Tibial artery (tissue), 4 donors: ENCODE data around the gene TAS2R41.
"Not testable (repeated sequence)": the region's sequence is repeated elsewhere in the genome, so short reads cannot be mapped to it uniquely, and the experiment has no call there.

Experiments
- DNase-seq, 2 donors: peaks; one replicate each; pipeline ENCODE4 v3.0.0-alpha.2; 2019
- H3K27ac ChIP-seq, 2 donors: fragments of 200-600 bp; sonication (generic) in 1 of 2; 1 replicate in 1 of 2; 2 replicates in 1 of 2; pipeline ENCODE4 v1.5.1; 2018 to 2019; ENCODE audit warnings: mild to moderate bottlenecking in 1 of 2
- H3K27me3 ChIP-seq, 2 donors: fragments of 200-600 bp; sonication (generic) in 1 of 2; one replicate each; pipeline versions ENCODE4 v1.5.1 to v1.6.0; 2016 to 2019
- H3K36me3 ChIP-seq, 3 donors: fragments of 200-600 bp; sonication (generic) in 2 of 3; one replicate each; pipeline ENCODE4 v1.5.1; 2016 to 2019; ENCODE audit warnings: mild to moderate bottlenecking in 2 of 3
- H3K4me1 ChIP-seq, 4 donors: fragments of 200-600 bp; sonication (generic) in 2 of 4; 1 replicate in 3 of 4; 2 replicates in 1 of 4; pipeline ENCODE4 v1.5.1; 2016 to 2019
- H3K4me3 ChIP-seq, 2 donors: fragments of 200-600 bp; sonication (generic) in 1 of 2; 1 replicate in 1 of 2; 2 replicates in 1 of 2; pipeline ENCODE4 v1.5.1; 2018 to 2019; ENCODE audit warnings: mild to moderate bottlenecking in 2 of 2
- H3K9me3 ChIP-seq, 3 donors: fragments of 200-600 bp; sonication (generic) in 1 of 3; one replicate each; pipeline ENCODE4 v1.5.1; 2016 to 2019
- intact Hi-C: fragments of 100-400 bp; cut with DNase I; formaldehyde crosslinking; loops from one replicate; pipeline ENCODE4 v1.15.0; 2023; ENCODE audit warnings: low total_unique reads
- TF ChIP-seq, protein P1 (sequence below), 2 experiments: fragments of 200-600 bp in 1 of 2; fragments of 450-650 bp in 1 of 2; IDR thresholded peaks; one replicate each; pipeline ENCODE4 v1.5.1; 2017 to 2019; ENCODE audit warnings: antibody characterized with exemption in 2 of 2, mild to moderate bottlenecking in 1 of 2, moderate library complexity in 1 of 2

The TAS2R41 gene

DNA sequence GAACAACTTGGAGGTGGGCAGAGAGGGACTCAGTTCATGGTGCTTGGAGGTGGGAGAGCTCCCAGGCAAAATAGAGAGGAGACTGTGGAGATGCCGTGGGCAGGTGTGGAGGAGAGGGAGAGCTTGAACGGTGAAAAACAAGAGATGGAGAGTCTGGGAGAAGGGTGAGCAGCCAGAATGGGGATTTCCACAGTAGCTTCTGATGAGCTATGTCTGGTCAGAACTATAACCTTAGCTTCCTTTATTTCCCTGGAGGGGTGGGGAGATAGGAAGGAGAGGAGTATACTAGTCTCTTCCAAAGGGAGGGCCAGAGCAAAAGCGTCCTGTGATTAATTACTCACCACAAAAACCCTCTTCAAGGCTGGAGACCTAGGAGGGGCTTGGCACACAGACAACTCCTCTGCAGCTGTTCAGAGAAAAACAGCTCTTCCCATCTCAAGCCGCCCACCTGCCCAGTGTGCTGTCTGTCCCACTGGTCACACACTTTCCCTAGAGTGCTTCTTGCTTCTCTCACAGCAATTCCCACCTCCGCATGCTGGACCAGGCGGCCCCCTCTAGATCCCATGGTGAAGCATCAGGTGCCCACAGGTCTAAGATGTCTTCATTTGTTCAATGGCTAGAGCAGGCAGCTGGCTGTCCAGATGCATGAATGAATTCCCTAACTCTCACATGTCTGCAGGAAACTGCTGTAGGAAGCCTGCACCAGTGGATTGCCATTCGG, 41.9 kb downstream of the TAS2R41 start:
- no peak for DNase-seq
- no peak overlapping the region for H3K27ac ChIP-seq

DNA sequence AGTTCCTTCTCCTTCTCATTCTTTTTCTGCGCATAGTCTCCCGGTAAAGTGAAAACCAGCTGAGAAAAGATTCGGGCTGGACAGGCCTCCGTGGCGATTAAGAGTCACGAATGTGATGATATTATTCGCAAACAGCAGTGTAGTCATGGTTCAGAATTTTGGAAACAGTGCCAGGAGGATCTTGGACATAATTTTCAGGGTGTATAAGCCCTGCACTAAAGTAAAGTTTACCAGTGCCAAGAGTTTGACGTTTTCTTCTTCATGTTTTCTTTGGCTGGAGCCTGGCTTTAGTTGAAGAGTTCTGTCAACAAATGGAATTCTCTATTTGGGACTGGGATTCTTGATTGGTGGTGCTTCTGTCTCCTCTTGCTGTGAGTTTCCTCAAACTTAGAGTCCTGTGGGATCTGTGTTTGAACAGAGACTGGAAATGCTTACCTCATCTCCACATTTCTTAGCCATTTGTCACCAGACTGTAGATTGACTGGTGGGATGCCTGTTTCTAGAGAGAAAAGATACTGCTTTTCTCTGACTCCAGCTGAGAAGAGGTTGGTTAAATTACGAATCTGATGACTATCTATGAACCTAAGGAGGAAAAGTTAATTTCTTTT, 44.7 kb downstream of the TAS2R41 start:
- H3K9me3 ChIP-seq, H3K27ac ChIP-seq, H3K4me3 ChIP-seq, H3K36me3 ChIP-seq, intact Hi-C loops, DNase-seq, H3K27me3 ChIP-seq, H3K4me1 ChIP-seq: not testable (repeated sequence)

More for the DNA sequence above, 41.9 kb downstream of the TAS2R41 start:
- Histone ChIP-seq H3K4me1 (peaks cover 0 to 5% (median 0%) of the 10 kb centered on the region in 4 donors), H3K36me3 (peaks cover 0 to 4% (median 0%) of the 10 kb centered on the region in 3 donors), H3K4me3 (no peak overlapping the region), H3K27me3 (no peaks in the 10 kb centered on the region), H3K9me3 (no peaks in the 10 kb centered on the region)
- intact Hi-C loops, result no loop called here
- TF ChIP-seq, protein P1, sequence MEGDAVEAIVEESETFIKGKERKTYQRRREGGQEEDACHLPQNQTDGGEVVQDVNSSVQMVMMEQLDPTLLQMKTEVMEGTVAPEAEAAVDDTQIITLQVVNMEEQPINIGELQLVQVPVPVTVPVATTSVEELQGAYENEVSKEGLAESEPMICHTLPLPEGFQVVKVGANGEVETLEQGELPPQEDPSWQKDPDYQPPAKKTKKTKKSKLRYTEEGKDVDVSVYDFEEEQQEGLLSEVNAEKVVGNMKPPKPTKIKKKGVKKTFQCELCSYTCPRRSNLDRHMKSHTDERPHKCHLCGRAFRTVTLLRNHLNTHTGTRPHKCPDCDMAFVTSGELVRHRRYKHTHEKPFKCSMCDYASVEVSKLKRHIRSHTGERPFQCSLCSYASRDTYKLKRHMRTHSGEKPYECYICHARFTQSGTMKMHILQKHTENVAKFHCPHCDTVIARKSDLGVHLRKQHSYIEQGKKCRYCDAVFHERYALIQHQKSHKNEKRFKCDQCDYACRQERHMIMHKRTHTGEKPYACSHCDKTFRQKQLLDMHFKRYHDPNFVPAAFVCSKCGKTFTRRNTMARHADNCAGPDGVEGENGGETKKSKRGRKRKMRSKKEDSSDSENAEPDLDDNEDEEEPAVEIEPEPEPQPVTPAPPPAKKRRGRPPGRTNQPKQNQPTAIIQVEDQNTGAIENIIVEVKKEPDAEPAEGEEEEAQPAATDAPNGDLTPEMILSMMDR (IDR thresholded peaks at IDR 0.05), result no peak
